CD4-positive, CD25-positive, alpha-beta regulatory T cell (primary cell): ENCODE data around the gene GET4. TPM values are rescaled to one million over a fixed set of nuclear protein-coding genes. Genes with fewer than 3 reads are reported as not detected.
"Not testable (repeated sequence)": the region's sequence is repeated elsewhere in the genome, so short reads cannot be mapped to it uniquely, and the experiment has no call there.

Source experiments
- ATAC-seq, 2 donors: fragments of 150-1000 bp; cut with Tn5 transposase; one replicate each; pipeline ENCODE4 v1.10.0; 2021; ENCODE audit warnings: low read depth in 2 of 2, moderate number of reproducible peaks in 2 of 2, moderate library complexity in 1 of 2
- DNase-seq, 3 donors: peaks; one replicate each; pipeline versions ENCODE4 v3.0.0 to v3.0.0-alpha.2; 2012 to 2022; ENCODE audit warnings: mixed read lengths in 1 of 3
- H3K27ac ChIP-seq: one replicate; pipeline ENCODE4 v1.7.0; 2013; ENCODE audit warnings: mild to moderate bottlenecking, low read length; ENCODE audit not compliant: insufficient read depth, poor library complexity, severe bottlenecking
- H3K27me3 ChIP-seq: one replicate; pipeline ENCODE4 v1.7.0; 2013; ENCODE audit warnings: low read length; ENCODE audit not compliant: control insufficient read depth, insufficient read depth
- H3K36me3 ChIP-seq: one replicate; pipeline ENCODE4 v1.7.0; 2013; ENCODE audit warnings: mild to moderate bottlenecking, low read length, moderate library complexity; ENCODE audit not compliant: control insufficient read depth, insufficient read depth
- H3K4me1 ChIP-seq: 2 replicates; pipeline ENCODE4 v1.7.0; 2013; ENCODE audit warnings: mild to moderate bottlenecking, low read length; ENCODE audit not compliant: insufficient read depth, control insufficient read depth, poor library complexity, severe bottlenecking
- H3K4me3 ChIP-seq: one replicate; pipeline ENCODE4 v1.7.0; 2013; ENCODE audit warnings: low read depth, mild to moderate bottlenecking, low read length, moderate library complexity
- H3K9me3 ChIP-seq, 2 experiments: 1 replicate in 1 of 2; 2 replicates in 1 of 2; pipeline ENCODE4 v1.7.0; 2013; ENCODE audit warnings: low read length in 2 of 2, mild to moderate bottlenecking in 1 of 2, moderate library complexity in 1 of 2; ENCODE audit not compliant: control insufficient read depth in 2 of 2
- H3K27ac Mint-ChIP-seq, 3 donors: one replicate each; pipeline ENCODE4 v1.8.0; 2020 to 2022; ENCODE audit warnings: mild to moderate bottlenecking in 3 of 3, mixed read lengths in 3 of 3, moderate library complexity in 2 of 3
- H3K27me3 Mint-ChIP-seq: one replicate; pipeline ENCODE4 v1.8.0; 2022; ENCODE audit warnings: mild to moderate bottlenecking, mixed read lengths
- H3K36me3 Mint-ChIP-seq: one replicate; pipeline ENCODE4 v1.8.0; 2020; ENCODE audit warnings: mixed read lengths
- H3K4me1 Mint-ChIP-seq, 4 donors: one replicate each; pipeline ENCODE4 v1.8.0; 2020 to 2022; ENCODE audit warnings: mixed read lengths in 4 of 4, mild to moderate bottlenecking in 1 of 4
- H3K4me3 Mint-ChIP-seq, 4 donors: one replicate each; pipeline ENCODE4 v1.8.0; 2020 to 2022; ENCODE audit warnings: mild to moderate bottlenecking in 4 of 4, mixed read lengths in 4 of 4, moderate library complexity in 3 of 4
- H3K9me3 Mint-ChIP-seq, 7 donors: one replicate each; pipeline ENCODE4 v1.8.0; 2020 to 2022; ENCODE audit warnings: mixed read lengths in 7 of 7, mild to moderate bottlenecking in 3 of 7, moderate library complexity in 2 of 7
- polyA plus RNA-seq, 4 donors: library from polyadenylated mRNA; unstranded; fragments of 300-500 nt; fragmentation: Illumina TruSeq; gene quantifications; one replicate each; pipeline ENCODE4 v1.2.3, GENCODE V29; 2021
- total RNA-seq: library from RNA; stranded (reverse); gene quantifications from one replicate; pipeline ENCODE4 v1.2.3, GENCODE V29; 2022

Gene GET4
- total and polyA plus RNA-seq, 5 donors from 2014 or later: 23.9 to 67.8 (median 28.9) TPM

GRCh38 chr7:841943-842342, 34.4 kb upstream of the GET4 start:
- Mint-ChIP-seq H3K9me3 (no peaks in the 10 kb centered on the region), H3K27me3 (no peaks in the 10 kb centered on the region), H3K4me3 (no peak overlapping the region), H3K27ac (no peak overlapping the region), H3K4me1 (peaks cover 0 to 7% (median 3%) of the 10 kb centered on the region in 4 donors), H3K36me3 (peaks cover 46% of the 10 kb centered on the region)
- DNase-seq (no peak), ATAC-seq (no peak)
- H3K27me3 ChIP-seq: no peaks in the 10 kb centered on the region
- H3K4me1 ChIP-seq: no peaks in the 10 kb centered on the region
- H3K27ac ChIP-seq: no peak overlapping the region
- no peaks in the 10 kb centered on the region for H3K9me3 ChIP-seq
- peaks cover 58% of the 10 kb centered on the region for H3K36me3 ChIP-seq
- H3K4me3 ChIP-seq: no peak overlapping the region

GRCh38 chr7:842431-843031, 33.8 kb upstream of the GET4 start:
- Histone ChIP-seq H3K27me3 (no peaks in the 10 kb centered on the region), H3K4me1 (no peaks in the 10 kb centered on the region), H3K4me3 (no peak overlapping the region), H3K36me3 (peaks cover 54% of the 10 kb centered on the region), H3K9me3 (no peaks in the 10 kb centered on the region), H3K27ac (no peak overlapping the region)
- Mint-ChIP-seq H3K36me3 (peaks cover 40% of the 10 kb centered on the region), H3K9me3 (no peaks in the 10 kb centered on the region), H3K27ac (peak overlapping the region in 1 of 3 donors; percentile 36), H3K27me3 (no peaks in the 10 kb centered on the region), H3K4me1 (peaks cover 0 to 3% (median under 1%) of the 10 kb centered on the region in 4 donors), H3K4me3 (no peak overlapping the region)
- ATAC-seq: no peak
- no peak for DNase-seq

- Mint-ChIP-seq H3K27me3 (no peaks in the 10 kb centered on the region), H3K36me3 (peaks cover 40% of the 10 kb centered on the region), H3K4me3 (no peak overlapping the region), H3K9me3 (no peaks in the 10 kb centered on the region), H3K27ac (no peak overlapping the region), H3K4me1 (peaks cover 0 to 4% (median 0%) of the 10 kb centered on the region in 4 donors)
- Histone ChIP-seq H3K36me3 (peaks cover 49% of the 10 kb centered on the region), H3K4me1 (no peaks in the 10 kb centered on the region), H3K4me3 (no peak overlapping the region), H3K9me3 (no peaks in the 10 kb centered on the region), H3K27me3 (no peaks in the 10 kb centered on the region), H3K27ac (no peak overlapping the region)
- DNase-seq (no peak), ATAC-seq (no peak)
Measured at GRCh38 chr7:843230-843629, 33.1 kb upstream of the GET4 start.

- no peaks in the 10 kb centered on the region for H3K4me1 ChIP-seq
- H3K27me3 ChIP-seq: no peaks in the 10 kb centered on the region
- Mint-ChIP-seq H3K36me3 (peaks cover 41% of the 10 kb centered on the region), H3K4me3 (no peak overlapping the region), H3K27ac (no peak overlapping the region), H3K27me3 (no peaks in the 10 kb centered on the region), H3K9me3 (no peaks in the 10 kb centered on the region), H3K4me1 (peaks cover 0 to 4% (median 0%) of the 10 kb centered on the region in 4 donors)
- H3K36me3 ChIP-seq: peaks cover 45% of the 10 kb centered on the region
- DNase-seq (no peak), ATAC-seq (no peak)
- no peak overlapping the region for H3K4me3 ChIP-seq
- no peak overlapping the region for H3K27ac ChIP-seq
- no peaks in the 10 kb centered on the region for H3K9me3 ChIP-seq
Measured at GRCh38 chr7:844043-844442, 32.3 kb upstream of the GET4 start.

GRCh38 chr7:844514-844913, 31.8 kb upstream of the GET4 start:
- H3K27ac ChIP-seq: no peak overlapping the region
- ATAC-seq: no peak
- no peaks in the 10 kb centered on the region for H3K27me3 Mint-ChIP-seq
- no peaks in the 10 kb centered on the region for H3K9me3 ChIP-seq
- DNase-seq: no peak
- no peaks in the 10 kb centered on the region for H3K9me3 Mint-ChIP-seq
- no peaks in the 10 kb centered on the region for H3K4me1 ChIP-seq
- peaks cover 0 to 3% (median 0%) of the 10 kb centered on the region in 4 donors for H3K4me1 Mint-ChIP-seq
- no peaks in the 10 kb centered on the region for H3K27me3 ChIP-seq
- H3K4me3 ChIP-seq: no peak overlapping the region
- H3K27ac Mint-ChIP-seq: no peak overlapping the region
- no peak overlapping the region for H3K4me3 Mint-ChIP-seq
- peaks cover 44% of the 10 kb centered on the region for H3K36me3 Mint-ChIP-seq
- H3K36me3 ChIP-seq: peaks cover 47% of the 10 kb centered on the region

GRCh38 chr7:845091-845490, 31.3 kb upstream of the GET4 start:
- no peaks in the 10 kb centered on the region for H3K27me3 Mint-ChIP-seq
- peaks cover 47% of the 10 kb centered on the region for H3K36me3 ChIP-seq
- H3K36me3 Mint-ChIP-seq: peaks cover 44% of the 10 kb centered on the region
- H3K4me3 Mint-ChIP-seq: no peak overlapping the region
- no peak for DNase-seq
- H3K4me1 ChIP-seq: no peaks in the 10 kb centered on the region
- H3K4me3 ChIP-seq: no peak overlapping the region
- no peak overlapping the region for H3K27ac ChIP-seq
- ATAC-seq: no peak
- no peaks in the 10 kb centered on the region for H3K9me3 Mint-ChIP-seq
- peak overlapping the region in 1 of 3 donors; percentile 31 for H3K27ac Mint-ChIP-seq
- H3K9me3 ChIP-seq: no peaks in the 10 kb centered on the region
- no peaks in the 10 kb centered on the region for H3K27me3 ChIP-seq
- H3K4me1 Mint-ChIP-seq: peaks cover 0 to 3% (median 0%) of the 10 kb centered on the region in 4 donors

- Histone ChIP-seq H3K27ac (no peak overlapping the region), H3K9me3 (no peaks in the 10 kb centered on the region), H3K4me1 (no peaks in the 10 kb centered on the region), H3K36me3 (peaks cover 46% of the 10 kb centered on the region), H3K27me3 (no peaks in the 10 kb centered on the region), H3K4me3 (no peak overlapping the region)
- Mint-ChIP-seq H3K4me3 (no peak overlapping the region), H3K9me3 (no peaks in the 10 kb centered on the region), H3K27me3 (no peaks in the 10 kb centered on the region), H3K27ac (peak overlapping the region in 1 of 3 donors; percentile 31), H3K4me1 (peaks cover 0 to 3% (median 0%) of the 10 kb centered on the region in 4 donors), H3K36me3 (peaks cover 44% of the 10 kb centered on the region)
- ATAC-seq: no peak
- no peak for DNase-seq
Measured at GRCh38 chr7:845731-846130, 30.6 kb upstream of the GET4 start.

- not testable (repeated sequence) for H3K27ac Mint-ChIP-seq, DNase-seq
Measured at GRCh38 chr7:846958-847650, 29.2 kb upstream of the GET4 start.

More at GRCh38 chr7:846958-847650, 29.2 kb upstream of the GET4 start:
- not testable (repeated sequence) for ATAC-seq, H3K9me3 Mint-ChIP-seq, H3K27me3 ChIP-seq, H3K4me1 ChIP-seq, H3K27me3 Mint-ChIP-seq, H3K4me3 ChIP-seq, H3K4me1 Mint-ChIP-seq, H3K4me3 Mint-ChIP-seq, H3K9me3 ChIP-seq, H3K27ac ChIP-seq
- H3K36me3 Mint-ChIP-seq: peaks cover 43% of the 10 kb centered on the region
- H3K36me3 ChIP-seq: peaks cover 51% of the 10 kb centered on the region
